ENCODE data around the gene ZBTB32.

- TF ChIP-seq CTCF (conservative IDR thresholded peaks at IDR 0.05; ENCODE audit: low read depth, low read length) (no peak), EZH2 (IDR thresholded peaks at IDR 0.05; ENCODE audit: low read length, unreplicated experiment) (no peak)
Observed at GRCh38 chr19:35755131-35755549, 50.8 kb downstream of the ZBTB32 start.
